NCI-H526 treated with DMSO at 0.1 percent for 48 hours (cell line): ENCODE data around the gene CUEDC1.

Experiments
- DNase-seq: peaks from one replicate; lab custom pipeline; 2025; lab: John Stamatoyannopoulos, UW

The CUEDC1 gene

DNA sequence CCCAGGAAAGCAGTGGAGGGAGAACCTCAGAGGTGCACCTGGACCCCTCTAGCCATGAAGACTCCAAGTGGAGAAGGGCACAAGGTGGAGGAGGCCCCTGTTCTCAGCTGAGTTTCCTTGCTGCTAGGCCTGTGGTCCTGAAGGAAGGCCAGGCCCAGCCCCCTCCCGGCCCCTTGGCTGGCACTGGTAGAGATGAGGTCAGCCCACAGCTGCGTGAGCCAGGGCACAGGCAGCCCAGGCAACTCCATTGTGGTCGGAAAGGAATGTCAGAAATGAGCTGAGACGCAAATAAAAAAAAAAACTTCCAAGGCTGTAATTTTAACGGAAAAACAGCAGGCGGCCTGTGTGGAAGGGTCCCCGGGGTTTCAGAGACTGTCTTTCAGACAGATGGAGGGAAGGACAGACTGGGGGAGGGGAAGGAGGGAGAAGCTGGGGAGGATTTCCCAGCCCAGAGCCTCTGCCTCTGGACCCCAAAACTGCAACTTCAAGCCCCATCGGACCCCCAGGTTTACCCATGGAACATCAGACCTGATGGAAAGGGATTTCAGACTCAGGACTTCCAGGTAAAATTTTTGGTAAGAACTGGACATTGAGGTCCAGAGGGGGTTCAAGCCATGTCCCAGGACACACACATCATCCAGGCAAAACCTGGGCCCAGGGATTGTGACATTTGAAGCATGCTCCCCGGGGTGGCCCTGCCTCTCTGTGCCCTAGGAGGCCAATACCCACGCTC is 79.8 kb downstream of the CUEDC1 start:
- no peak for DNase-seq

- DNase-seq: no peak
Observed at GRCh38 chr17:57874434-57875289, 80.5 kb downstream of the CUEDC1 start.

DNA sequence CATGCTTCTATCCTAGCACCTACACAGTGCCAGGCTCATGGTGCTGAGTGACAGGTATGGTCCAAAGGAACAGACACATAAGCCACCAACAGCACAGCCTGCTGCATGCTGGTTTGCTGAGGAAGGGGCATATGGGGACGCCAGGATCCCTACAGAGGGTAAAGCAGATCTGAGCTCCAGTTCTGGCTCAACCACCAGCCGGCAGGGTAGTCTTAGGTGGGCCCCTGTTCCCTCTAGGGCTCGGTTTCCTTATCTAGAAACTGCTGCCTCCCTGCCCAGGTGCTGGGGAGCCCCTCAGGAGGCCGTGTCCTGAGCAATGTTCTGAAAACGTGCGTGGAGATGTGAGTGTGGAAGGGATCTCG is 81.2 kb downstream of the CUEDC1 start:
- DNase-seq: no peak

- DNase-seq: no peak
Observed at GRCh38 chr17:57873261-57874057, 81.8 kb downstream of the CUEDC1 start.

GRCh38 chr17:57872536-57872935 is 82.7 kb downstream of the CUEDC1 start:
- no peak for DNase-seq

DNA sequence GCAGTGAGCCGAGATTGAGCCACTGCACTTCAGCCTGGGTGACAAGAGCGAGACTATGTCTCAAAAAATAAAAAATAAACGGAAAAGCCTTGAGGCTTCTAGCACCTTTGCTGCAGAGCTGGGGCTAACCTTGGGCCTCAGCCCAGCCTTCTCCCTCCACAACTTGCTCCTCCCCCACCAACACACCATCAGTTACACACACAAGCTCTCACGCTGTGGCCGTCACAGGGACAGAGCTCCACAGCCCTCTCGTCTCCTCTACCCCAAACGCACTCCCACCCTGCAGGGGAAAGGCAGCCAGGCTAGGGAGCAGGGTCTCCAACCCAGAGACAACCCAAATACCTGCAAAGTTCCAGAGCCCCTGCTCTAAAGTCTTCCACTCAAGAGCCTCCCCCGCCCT is 83.3 kb downstream of the CUEDC1 start:
- no peak for DNase-seq

GRCh38 chr17:57871155-57871554 is 84.1 kb downstream of the CUEDC1 start:
- no peak for DNase-seq

GRCh38 chr17:57870283-57870635 is 85.0 kb downstream of the CUEDC1 start:
- DNase-seq: no peak

DNA sequence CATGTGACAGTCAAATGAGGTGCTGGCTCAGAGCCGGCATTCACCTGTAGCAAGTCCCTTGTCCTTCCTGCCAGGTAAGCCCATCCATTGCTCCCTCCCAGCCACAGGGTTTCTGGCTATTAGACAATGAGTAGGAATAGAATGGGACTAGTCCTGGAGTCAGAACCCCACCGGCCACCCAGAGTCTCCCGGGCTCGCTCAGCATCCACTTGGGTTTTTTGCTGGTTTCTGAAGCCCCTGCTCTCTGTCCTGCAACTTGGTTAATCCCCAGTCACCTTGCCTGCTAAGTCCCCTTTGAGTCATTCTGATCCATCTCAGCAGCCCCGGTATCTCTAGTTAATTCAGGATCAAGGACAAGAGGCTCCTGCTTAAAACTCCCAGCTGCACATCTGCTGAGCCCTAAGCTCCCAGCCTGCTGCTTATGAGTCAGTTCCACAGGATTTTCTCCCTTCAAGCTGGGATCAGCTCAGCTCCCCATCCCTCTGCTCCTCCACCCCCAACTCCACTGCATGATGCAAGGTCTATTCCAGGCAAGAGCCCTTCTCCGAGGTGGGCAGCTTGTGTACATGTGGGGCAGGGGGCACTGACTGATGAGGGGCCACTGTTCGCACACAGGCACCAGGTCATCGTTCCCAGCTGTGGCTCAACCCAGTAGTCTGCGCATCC is 85.5 kb downstream of the CUEDC1 start:
- no peak for DNase-seq

DNA sequence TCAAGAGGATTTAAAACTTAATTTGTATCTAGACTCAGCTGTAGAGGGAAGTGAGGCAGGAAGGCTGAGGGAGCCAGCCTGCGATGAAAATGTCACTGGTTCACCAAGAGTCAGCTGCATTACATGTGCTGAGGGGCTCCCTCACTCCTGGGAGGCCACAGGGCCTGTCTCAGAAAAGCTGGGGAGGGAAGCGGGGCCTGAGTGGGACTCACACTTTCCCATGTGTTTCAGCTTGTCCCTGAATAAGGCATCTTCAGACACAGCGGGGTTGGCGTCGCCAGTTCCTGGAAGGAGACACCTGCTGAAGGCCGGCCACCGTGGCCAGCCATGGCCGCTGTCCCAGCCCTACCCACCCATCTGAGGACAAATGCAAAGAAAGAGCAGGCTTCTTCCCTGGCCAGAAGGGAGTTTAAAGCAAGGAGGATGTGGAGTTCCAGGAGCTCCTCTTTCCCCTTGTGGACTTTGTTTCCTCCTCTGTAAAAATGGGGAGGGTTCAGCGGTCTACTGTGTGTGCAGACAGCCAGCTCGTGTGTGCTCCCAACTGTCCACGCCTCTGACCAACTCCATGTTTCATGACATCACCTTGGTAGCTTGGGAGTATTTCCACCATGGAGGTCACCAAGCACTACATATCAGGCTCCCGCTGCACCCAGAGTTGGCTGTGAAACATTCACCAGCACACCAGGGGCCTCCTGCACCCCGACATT is 86.1 kb downstream of the CUEDC1 start:
- DNase-seq: no peak

DNA sequence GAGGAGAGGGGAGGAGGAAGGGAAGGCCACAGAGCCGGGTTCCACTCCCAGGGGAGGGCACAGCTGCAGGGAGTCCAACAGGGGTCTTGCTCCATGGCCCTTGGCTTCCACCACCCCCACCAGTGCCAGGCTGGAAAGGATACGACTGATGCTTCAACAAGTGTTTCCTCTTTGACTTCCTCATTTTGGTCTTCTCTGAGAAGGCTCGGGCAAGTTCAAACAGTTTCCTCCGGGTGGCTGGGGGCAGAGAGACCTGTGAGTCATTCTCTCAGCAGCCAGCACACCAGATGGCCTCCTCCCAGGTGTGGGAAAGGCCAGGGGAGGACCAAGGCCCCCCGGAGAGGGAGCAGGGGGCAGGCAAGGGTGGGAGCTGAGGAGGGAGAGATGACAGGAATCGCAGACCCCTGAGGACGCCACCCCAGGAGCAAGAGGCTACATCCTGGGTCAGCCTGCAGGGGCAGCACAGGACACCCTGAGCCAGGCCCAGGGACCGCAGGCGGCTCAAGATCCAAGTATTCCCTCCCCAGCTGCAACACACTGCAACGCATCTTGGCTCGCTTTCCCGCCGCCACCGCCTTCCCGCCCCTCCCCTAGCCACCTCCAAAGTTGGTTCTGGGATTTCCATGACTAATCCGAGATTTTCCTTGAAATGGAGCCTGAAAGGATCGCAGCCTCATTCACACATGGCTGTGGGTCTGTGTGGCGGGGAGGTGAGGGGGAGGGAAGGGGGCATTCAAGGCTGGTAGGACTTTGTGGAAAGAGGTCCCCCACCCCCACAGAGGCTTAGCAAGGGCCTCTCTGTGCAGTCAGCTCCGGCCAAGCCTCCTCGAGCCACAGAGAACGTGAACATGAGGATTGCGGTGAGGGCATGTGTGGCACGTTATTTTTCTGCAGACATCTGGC is 87.0 kb downstream of the CUEDC1 start:
- no peak for DNase-seq

DNA sequence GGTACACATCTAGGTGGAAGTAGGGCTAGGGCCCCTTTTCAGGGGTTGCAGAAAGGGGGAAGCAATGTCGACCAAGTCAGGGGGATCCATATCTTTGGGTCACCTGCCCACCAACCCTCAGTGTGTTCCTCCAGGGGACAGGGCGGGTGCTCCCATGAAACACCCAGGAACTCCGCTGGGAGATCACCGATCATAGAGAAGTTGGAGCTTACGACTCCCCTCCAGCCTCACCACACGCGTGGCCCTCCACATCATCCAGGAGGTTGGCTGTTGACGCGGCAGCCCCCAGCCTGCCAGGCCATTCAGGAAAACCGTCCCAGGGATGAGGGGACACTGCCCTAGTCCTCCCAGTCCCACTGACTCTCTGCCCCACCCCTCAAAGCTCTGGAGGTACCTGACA is 88.1 kb downstream of the CUEDC1 start:
- no peak for DNase-seq

DNA sequence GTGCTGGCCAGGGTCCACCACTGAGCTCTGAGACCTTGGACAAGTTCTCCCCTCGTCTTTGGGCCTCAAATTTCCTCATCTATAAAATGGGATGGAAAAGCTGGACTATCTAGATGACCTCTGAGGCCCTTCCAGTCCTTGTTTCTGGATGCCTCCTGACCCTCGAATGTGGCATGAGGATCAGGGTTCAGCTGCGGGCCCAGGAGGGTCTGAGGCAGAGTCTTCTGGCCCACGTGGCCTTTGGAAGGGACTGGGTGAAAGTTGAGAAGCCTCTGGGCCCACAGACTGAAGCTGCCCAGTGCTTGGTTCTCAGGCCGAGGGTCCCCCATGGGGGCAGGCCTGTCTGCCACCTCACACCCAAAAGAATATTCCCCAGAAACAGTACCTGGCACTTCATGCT is 88.5 kb downstream of the CUEDC1 start:
- DNase-seq: no peak

DNA sequence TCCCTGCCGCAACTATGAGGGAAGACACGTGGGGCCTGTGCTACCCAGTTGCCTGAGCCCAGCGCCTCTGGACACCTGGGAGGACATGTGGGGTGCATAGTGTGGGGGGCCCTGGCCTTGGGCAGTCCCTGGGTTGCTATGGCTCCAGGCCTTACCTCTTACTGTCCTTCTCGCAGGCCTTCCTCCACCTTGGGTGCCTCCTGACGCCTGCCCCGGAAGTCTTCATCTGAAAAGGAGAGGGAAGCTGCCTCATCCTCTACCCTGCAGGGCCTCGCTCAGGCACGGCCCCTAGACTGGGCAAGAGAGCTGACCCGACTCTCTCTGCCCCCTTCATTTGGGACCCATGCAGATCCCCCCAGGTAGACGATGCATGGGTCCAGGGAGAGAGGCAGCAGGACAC is 88.9 kb downstream of the CUEDC1 start:
- DNase-seq: no peak

GRCh38 chr17:57864273-57864672 is 90.9 kb downstream of the CUEDC1 start:
- DNase-seq: no peak

GRCh38 chr17:57862694-57863667 is 92.2 kb downstream of the CUEDC1 start:
- DNase-seq: no peak

GRCh38 chr17:57861790-57862693 is 93.2 kb downstream of the CUEDC1 start:
- DNase-seq: no peak
